ENCODE measurements around the gene ME3.

The ME3 gene

GRCh38 chr11:86704710-86705109 is 32.3 kb upstream of the ME3 start:
- in situ Hi-C loops (cut with HindIII; ENCODE audit: low pct_unique_long_range_greater_than_20kb, low sequenced_read_pairs): no loop called here
- DNase-seq (ENCODE audit: low read depth in 1 of 2, low spot score in 1 of 2): no peak
- TF ChIP-seq JUND (IDR thresholded peaks at IDR 0.05; ENCODE audit: low read depth): no peak

- TF ChIP-seq JUND (IDR thresholded peaks at IDR 0.05; ENCODE audit: low read depth): no peak
- in situ Hi-C loops (cut with HindIII; ENCODE audit: low pct_unique_long_range_greater_than_20kb, low sequenced_read_pairs): no loop called here
- no peak for DNase-seq (ENCODE audit: low read depth in 1 of 2, low spot score in 1 of 2)
These were observed 31.6 kb upstream of the ME3 start for GRCh38 chr11:86703987-86704386.

DNA sequence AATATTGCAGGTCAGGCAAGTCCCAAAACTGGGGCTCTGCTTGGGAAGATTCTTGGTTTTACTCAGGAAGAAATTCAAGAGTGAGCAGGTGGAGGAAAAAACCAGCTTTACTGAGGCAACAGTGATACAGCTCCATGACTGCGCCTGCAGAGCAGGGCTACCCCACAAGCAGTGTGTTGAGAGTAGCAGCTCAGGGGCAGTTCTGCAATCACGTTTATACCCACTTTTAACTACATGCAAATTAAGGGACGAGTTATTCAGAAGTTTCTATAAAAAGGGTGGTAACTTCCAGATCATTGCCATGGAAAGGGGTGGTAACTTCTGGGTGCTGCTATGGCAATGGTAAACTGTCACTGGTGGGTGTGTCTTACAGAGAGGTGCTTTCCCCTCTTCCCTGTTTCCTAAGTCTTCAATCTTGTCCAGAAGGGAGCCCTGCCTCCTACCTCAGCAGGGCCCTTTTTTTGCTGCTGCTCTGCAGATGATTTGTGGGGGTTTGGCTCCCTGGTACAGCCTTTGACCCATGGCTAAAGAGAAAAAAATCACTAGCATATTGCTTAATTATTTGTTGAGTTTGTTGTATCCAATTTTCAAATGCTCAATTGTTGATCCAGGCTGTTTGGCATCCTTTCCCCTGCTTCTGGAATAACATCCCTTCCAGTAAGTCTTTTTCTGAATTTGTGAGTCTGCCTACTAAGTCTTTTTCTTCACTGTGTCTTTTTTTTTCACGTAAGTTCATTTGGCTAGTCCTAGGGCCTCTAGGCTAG is 30.0 kb upstream of the ME3 start:
- in situ Hi-C loops (cut with HindIII; ENCODE audit: low pct_unique_long_range_greater_than_20kb, low sequenced_read_pairs): no loop called here
- DNase-seq (ENCODE audit: low read depth in 1 of 2, low spot score in 1 of 2): peak in 1 of 2 experiments; percentile 12
- TF ChIP-seq JUND (IDR thresholded peaks at IDR 0.05; ENCODE audit: low read depth): no peak

- peak; percentile 24 to 82 for DNase-seq (ENCODE audit: low read depth in 1 of 2, low spot score in 1 of 2)
- peak; percentile 46; the same call in 1 of the 2 replicates for TF ChIP-seq JUND (IDR thresholded peaks at IDR 0.05; ENCODE audit: low read depth)
- in situ Hi-C loops (cut with HindIII; ENCODE audit: low pct_unique_long_range_greater_than_20kb, low sequenced_read_pairs): no loop called here
These were observed 26.8 kb upstream of the ME3 start for GRCh38 chr11:86699040-86699791.

GRCh38 chr11:86698639-86699038 is 26.2 kb upstream of the ME3 start:
- DNase-seq (ENCODE audit: low read depth in 1 of 2, low spot score in 1 of 2): no peak
- in situ Hi-C loops (cut with HindIII; ENCODE audit: low pct_unique_long_range_greater_than_20kb, low sequenced_read_pairs): no loop called here
- no peak for TF ChIP-seq JUND (IDR thresholded peaks at IDR 0.05; ENCODE audit: low read depth)

DNA sequence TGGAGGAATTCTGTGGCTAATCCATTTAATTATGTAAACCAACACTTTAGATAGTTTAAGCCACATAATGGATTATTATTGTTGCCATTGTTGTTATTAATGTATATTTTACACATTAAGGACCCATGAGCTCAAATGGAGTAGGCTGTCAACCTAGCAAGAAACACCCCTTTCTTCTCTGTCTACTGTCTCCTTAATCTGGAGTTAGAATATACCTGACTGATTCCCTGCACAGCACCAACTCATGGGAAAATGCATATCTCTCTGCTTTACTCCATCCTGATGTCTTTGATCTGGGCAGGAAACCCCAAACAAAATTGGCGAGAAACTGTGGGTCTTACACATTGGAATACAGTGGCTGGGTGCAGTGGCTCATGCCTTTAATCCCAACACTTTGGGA is 24.0 kb upstream of the ME3 start:
- DNase-seq (ENCODE audit: low read depth in 1 of 2, low spot score in 1 of 2): no peak
- no peak for TF ChIP-seq JUND (IDR thresholded peaks at IDR 0.05; ENCODE audit: low read depth)
- in situ Hi-C loops (cut with HindIII; ENCODE audit: low pct_unique_long_range_greater_than_20kb, low sequenced_read_pairs): no loop called here

DNA sequence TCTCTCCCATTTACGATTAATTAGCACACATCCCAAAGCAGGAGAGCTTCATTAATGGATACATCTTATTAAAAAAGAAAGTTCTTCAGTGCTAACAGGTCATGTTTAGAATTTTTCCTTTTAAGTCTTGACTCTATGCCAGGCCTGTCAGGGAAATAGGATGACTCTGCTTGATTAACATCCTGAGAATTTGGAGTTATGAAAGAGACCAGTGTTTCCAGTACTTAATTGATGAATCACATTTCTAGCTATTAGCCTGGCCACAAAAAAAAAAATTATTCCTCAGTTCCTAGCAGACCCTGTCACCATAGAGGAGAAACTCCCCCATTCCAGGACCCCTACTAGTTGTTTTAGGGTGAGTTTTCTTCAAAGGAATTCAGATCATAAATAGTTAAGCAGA is 23.6 kb upstream of the ME3 start:
- in situ Hi-C loops (cut with HindIII; ENCODE audit: low pct_unique_long_range_greater_than_20kb, low sequenced_read_pairs): no loop called here
- no peak for DNase-seq (ENCODE audit: low read depth in 1 of 2, low spot score in 1 of 2)
- TF ChIP-seq JUND (IDR thresholded peaks at IDR 0.05; ENCODE audit: low read depth): no peak

DNA sequence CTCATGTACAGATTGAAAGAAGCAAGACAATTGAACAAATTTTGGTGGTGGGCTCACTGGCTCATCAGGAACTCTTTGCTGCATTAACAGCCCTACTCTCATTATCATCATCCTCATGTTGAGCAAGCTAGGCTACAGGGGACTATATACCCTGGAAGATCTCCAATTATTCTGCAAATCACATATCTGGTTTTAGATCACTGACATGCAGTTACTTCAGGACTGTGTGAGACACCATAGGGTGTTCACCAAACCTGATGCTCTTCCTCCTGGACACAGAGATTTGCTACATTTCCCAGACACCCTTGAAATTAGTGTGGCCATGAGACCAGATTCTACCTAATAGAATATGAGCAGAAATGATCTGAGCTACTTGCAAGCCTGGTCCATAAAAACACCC is 23.0 kb upstream of the ME3 start:
- in situ Hi-C loops (cut with HindIII; ENCODE audit: low pct_unique_long_range_greater_than_20kb, low sequenced_read_pairs): no loop called here
- no peak for DNase-seq (ENCODE audit: low read depth in 1 of 2, low spot score in 1 of 2)
- TF ChIP-seq JUND (IDR thresholded peaks at IDR 0.05; ENCODE audit: low read depth): no peak

DNA sequence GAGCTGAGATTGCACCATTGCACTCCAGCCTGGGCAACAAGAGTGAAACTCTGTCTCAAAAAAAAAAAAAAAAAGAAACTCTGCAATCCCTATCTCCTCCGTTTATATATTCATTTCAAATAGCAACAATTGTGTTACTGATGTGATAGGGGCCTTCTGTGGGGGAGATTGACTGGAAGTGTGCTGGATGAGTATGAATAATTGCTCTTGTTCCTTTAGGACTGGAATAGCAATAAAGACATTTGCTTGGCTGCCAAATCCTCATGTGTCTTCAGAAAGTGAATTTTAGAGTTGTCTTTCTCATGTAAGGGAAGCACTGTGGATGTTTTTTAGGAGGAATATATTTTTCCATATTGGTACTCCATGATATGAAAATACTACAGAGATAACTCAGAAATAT is 21.1 kb upstream of the ME3 start:
- no peak for TF ChIP-seq JUND (IDR thresholded peaks at IDR 0.05; ENCODE audit: low read depth)
- no peak for DNase-seq (ENCODE audit: low read depth in 1 of 2, low spot score in 1 of 2)
- in situ Hi-C loops (cut with HindIII; ENCODE audit: low pct_unique_long_range_greater_than_20kb, low sequenced_read_pairs): no loop called here

GRCh38 chr11:86692746-86693145 is 20.3 kb upstream of the ME3 start:
- in situ Hi-C loops (cut with HindIII; ENCODE audit: low pct_unique_long_range_greater_than_20kb, low sequenced_read_pairs): no loop called here
- no peak for TF ChIP-seq JUND (IDR thresholded peaks at IDR 0.05; ENCODE audit: low read depth)
- no peak for DNase-seq (ENCODE audit: low read depth in 1 of 2, low spot score in 1 of 2)

- no peak for TF ChIP-seq JUND (IDR thresholded peaks at IDR 0.05; ENCODE audit: low read depth)
- no peak for DNase-seq (ENCODE audit: low read depth in 1 of 2, low spot score in 1 of 2)
- in situ Hi-C loops (cut with HindIII; ENCODE audit: low pct_unique_long_range_greater_than_20kb, low sequenced_read_pairs): no loop called here
These were observed 19.9 kb upstream of the ME3 start for GRCh38 chr11:86692317-86692716.

DNA sequence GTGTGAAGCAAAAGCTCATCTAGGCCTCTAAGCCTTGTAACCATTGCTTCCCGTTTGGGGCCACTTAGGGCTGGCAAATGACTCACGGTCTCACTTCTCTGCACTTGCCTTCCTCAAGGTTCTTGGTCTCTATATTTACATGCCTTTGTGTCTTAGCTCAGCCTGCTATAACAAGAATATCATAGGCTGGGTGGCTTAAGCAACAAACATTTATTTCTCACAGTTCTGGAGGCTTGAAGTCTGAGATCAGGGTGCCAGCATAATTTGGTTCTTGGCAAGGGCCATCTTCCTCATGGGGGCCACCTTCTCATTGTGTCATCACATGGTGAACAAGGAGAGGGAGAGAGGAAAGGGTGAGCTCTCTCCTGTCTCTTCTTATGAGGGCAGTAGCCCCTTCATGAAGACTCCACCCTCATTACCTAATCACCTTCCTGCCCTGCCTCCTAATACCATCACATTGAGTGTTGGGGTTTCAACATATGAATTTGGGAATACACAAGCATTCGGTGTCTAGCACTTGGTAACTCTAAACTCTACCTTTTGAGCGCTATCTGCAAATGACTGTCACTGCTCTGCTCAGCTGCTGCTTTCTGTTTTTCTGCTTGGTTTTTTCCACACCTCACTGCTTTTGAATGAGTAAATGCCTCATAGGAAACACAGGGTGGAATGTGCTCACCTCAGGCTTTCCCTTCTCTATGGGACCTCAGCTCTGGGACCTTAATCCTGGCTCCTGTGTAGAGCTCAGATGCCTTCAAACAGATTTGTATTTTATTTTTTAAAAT is 16.2 kb upstream of the ME3 start:
- TF ChIP-seq JUND (IDR thresholded peaks at IDR 0.05; ENCODE audit: low read depth): no peak
- in situ Hi-C loops (cut with HindIII; ENCODE audit: low pct_unique_long_range_greater_than_20kb, low sequenced_read_pairs): no loop called here
- DNase-seq (ENCODE audit: low read depth in 1 of 2, low spot score in 1 of 2): no peak

Measured in T47D (cell line).